ENCODE data around the gene SLC17A6. TPM values are rescaled to one million over a fixed set of nuclear protein-coding genes. Genes with fewer than 3 reads are reported as not detected.

The SLC17A6 gene
- total RNA-seq: not detected
- not detected for polyA plus RNA-seq

DNA sequence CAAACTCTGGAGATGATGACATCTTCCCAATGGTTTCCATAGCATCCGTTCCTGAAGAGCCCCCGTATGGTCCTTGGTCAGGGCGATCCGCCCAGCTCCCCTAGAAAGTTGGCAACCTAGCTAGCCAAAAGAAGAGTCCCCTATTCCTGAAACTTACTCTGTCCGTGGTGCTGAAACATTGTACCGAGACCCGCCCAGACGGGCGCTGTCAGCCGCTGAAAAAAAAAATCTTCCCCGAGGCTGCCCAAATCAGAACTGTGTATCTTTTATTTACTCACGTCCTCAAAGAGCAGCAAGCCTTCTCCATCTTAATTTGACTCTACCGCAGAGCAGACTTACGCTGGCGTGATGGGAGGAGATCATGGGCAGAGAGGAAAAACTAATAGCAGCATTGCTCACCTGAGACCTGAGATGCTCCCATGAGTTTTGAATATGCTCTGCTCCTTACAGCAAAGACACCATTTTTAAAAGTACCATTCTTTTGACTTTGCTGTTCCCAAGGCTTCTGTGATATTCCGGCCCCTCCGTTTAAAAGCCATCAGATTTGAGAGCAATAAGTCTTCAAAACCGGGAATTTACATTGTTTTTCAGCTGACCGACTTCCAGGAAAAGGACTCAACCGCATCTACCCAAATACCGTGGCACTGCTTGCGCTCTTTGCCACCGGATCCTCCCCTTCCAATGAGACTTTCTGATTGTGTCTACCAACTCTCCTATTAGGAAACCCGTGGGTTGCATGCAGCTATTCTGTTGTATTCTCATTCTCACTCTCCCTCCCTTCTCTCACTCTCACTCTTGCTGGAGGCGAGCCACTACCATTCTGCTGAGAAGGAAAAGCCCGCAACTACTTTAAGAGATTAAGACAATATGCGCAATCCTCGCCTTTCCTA lies at the start of gene SLC17A6:
Gene SLC17A6 (plus strand): TSS at position 786 of the 890 bp plus-strand sequence. CDS start 153 bp downstream, outside the sequence.
- intact Hi-C loops (cut with micrococcal nuclease): loop anchor here (10.0 kb wide), 1 partner anchor 287 kb away; the partner anchor contains the start of gene FANCF

DNA sequence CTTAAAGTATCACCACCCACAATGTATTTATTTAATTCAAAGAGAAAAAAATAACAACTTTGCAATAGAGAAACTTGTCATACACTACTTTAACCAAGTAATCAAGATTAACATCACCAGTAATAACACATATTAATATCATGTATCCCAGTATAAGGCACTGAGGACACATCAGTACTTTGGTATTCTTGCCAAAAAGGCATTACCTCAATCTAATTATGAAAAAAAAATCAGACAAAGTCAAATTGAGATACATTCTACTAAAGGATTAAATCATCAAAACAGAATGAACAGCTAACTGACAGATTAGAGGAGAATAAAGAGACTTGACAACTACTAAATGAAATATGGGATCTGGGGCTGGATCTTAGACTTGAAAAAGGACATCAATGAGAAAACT lies 35.8 kb upstream of the SLC17A6 start:
- H3K27ac Mint-ChIP-seq: no peak overlapping the region
- H3K9me3 Mint-ChIP-seq: no peaks in the 10 kb centered on the region
- CTCF ChIA-PET (ENCODE audit: partially characterized antibody): no interaction called here
- Histone ChIP-seq H3K4me1 (ENCODE audit: insufficient read depth, low read length) (no peaks in the 10 kb centered on the region), H3K9me3 (ENCODE audit: control insufficient read depth in 1 of 2, low read length in 2 of 2) (no peaks in the 10 kb centered on the region), H3K4me3 (ENCODE audit: low read length in 2 of 2) (no peak overlapping the region), H3K27ac (ENCODE audit: low read depth, low read length) (no peak overlapping the region), H3K36me3 (ENCODE audit: insufficient read depth, low read length) (no peaks in the 10 kb centered on the region), H3K27me3 (ENCODE audit: insufficient read depth, low read length) (no peaks in the 10 kb centered on the region)
- H3K27me3 Mint-ChIP-seq: peaks cover 0 to 4% of the 10 kb centered on the region in 2 donors
- H3K4me3 Mint-ChIP-seq: no peak overlapping the region
- no peaks in the 10 kb centered on the region for H3K36me3 Mint-ChIP-seq
- POLR2A ChIA-PET (ENCODE audit: partially characterized antibody): no interaction called here
- no peak for DNase-seq
- H3K4me1 Mint-ChIP-seq: no peaks in the 10 kb centered on the region
- intact Hi-C loops (cut with micrococcal nuclease): no loop called here

More for the DNA sequence above, at the start of gene SLC17A6:
- Histone ChIP-seq H3K36me3 (ENCODE audit: insufficient read depth, low read length) (no peaks in the 10 kb centered on the region), H3K4me3 (ENCODE audit: low read length in 2 of 2) (no peak within 1 kb of the TSS), H3K4me1 (ENCODE audit: insufficient read depth, low read length) (no peaks in the 10 kb centered on the region), H3K9me3 (ENCODE audit: control insufficient read depth in 1 of 2, low read length in 2 of 2) (no peaks in the 10 kb centered on the region), H3K27ac (ENCODE audit: low read depth, low read length) (no peak within 1 kb of the TSS), H3K27me3 (ENCODE audit: insufficient read depth, low read length) (peaks cover 42% of the 10 kb centered on the region)
- Mint-ChIP-seq H3K4me3 (no peak within 1 kb of the TSS), H3K27me3 (peaks cover 48 to 49% of the 10 kb centered on the region in 2 donors), H3K4me1 (peaks cover 0 to 8% (median 5%) of the 10 kb centered on the region in 4 donors), H3K9me3 (peaks cover 0 to 14% (median 6%) of the 10 kb centered on the region in 8 donors), H3K36me3 (no peaks in the 10 kb centered on the region), H3K27ac (no peak within 1 kb of the TSS)
- POLR2A ChIA-PET (ENCODE audit: partially characterized antibody): no interaction called here
- DNase-seq: peak in 2 of 5 donors; percentile 4 to 7
- CTCF ChIA-PET (ENCODE audit: partially characterized antibody): interaction anchor here (3.6 kb wide), 1 partner anchor 450 kb away, joined by 35 read pairs; no protein-coding TSS in a partner anchor

- Histone ChIP-seq H3K27me3 (ENCODE audit: insufficient read depth, low read length) (no peaks in the 10 kb centered on the region), H3K9me3 (ENCODE audit: control insufficient read depth in 1 of 2, low read length in 2 of 2) (no peaks in the 10 kb centered on the region), H3K27ac (ENCODE audit: low read depth, low read length) (no peak overlapping the region), H3K36me3 (ENCODE audit: insufficient read depth, low read length) (no peaks in the 10 kb centered on the region), H3K4me1 (ENCODE audit: insufficient read depth, low read length) (no peaks in the 10 kb centered on the region), H3K4me3 (ENCODE audit: low read length in 2 of 2) (no peak overlapping the region)
- Mint-ChIP-seq H3K27ac (no peak overlapping the region), H3K27me3 (peaks cover 0 to 4% of the 10 kb centered on the region in 2 donors), H3K4me1 (no peaks in the 10 kb centered on the region), H3K4me3 (no peak overlapping the region), H3K36me3 (no peaks in the 10 kb centered on the region), H3K9me3 (no peaks in the 10 kb centered on the region)
- peak in 3 of 5 donors; percentile 6 to 16 (median 13) for DNase-seq
- ChIA-PET CTCF (ENCODE audit: partially characterized antibody) (interaction anchor here (0.9 to 2.1 kb wide), 8 partner anchors 9 to 1657 kb away, joined by 3 to 6 read pairs (median 5); no protein-coding TSS in a partner anchor), POLR2A (ENCODE audit: partially characterized antibody) (no interaction called here)
- intact Hi-C loops (cut with micrococcal nuclease): no loop called here
Measured at GRCh38 chr11:22304337-22304961, 33.7 kb upstream of the SLC17A6 start.

- CTCF ChIA-PET (ENCODE audit: partially characterized antibody): interaction anchor here (1.2 to 1.3 kb wide), 2 partner anchors 9 to 13 kb away, joined by 3 to 6 read pairs; no protein-coding TSS in a partner anchor
- H3K9me3 Mint-ChIP-seq: peaks cover 0 to 4% (median 0%) of the 10 kb centered on the region in 8 donors
- Histone ChIP-seq H3K4me3 (ENCODE audit: low read length in 2 of 2) (no peak overlapping the region), H3K27ac (ENCODE audit: low read depth, low read length) (no peak overlapping the region), H3K36me3 (ENCODE audit: insufficient read depth, low read length) (no peaks in the 10 kb centered on the region), H3K9me3 (ENCODE audit: control insufficient read depth in 1 of 2, low read length in 2 of 2) (no peaks in the 10 kb centered on the region), H3K27me3 (ENCODE audit: insufficient read depth, low read length) (no peaks in the 10 kb centered on the region), H3K4me1 (ENCODE audit: insufficient read depth, low read length) (no peaks in the 10 kb centered on the region)
- no peak overlapping the region for H3K4me3 Mint-ChIP-seq
- intact Hi-C loops (cut with micrococcal nuclease): no loop called here
- peaks cover 0 to 4% of the 10 kb centered on the region in 2 donors for H3K27me3 Mint-ChIP-seq
- no peak overlapping the region for H3K27ac Mint-ChIP-seq
- DNase-seq: no peak
- no peaks in the 10 kb centered on the region for H3K36me3 Mint-ChIP-seq
- POLR2A ChIA-PET (ENCODE audit: partially characterized antibody): no interaction called here
- no peaks in the 10 kb centered on the region for H3K4me1 Mint-ChIP-seq
Measured at GRCh38 chr11:22317656-22318055, 20.5 kb upstream of the SLC17A6 start.

GRCh38 chr11:22331771-22332170 lies 6.4 kb upstream of the SLC17A6 start:
- no peaks in the 10 kb centered on the region for H3K9me3 ChIP-seq (ENCODE audit: control insufficient read depth in 1 of 2, low read length in 2 of 2)
- ChIA-PET CTCF (ENCODE audit: partially characterized antibody) (interaction anchor here (0.6 to 1.0 kb wide), 2 partner anchors 16 to 459 kb away, joined by 4 read pairs; no protein-coding TSS in a partner anchor), POLR2A (ENCODE audit: partially characterized antibody) (no interaction called here)
- no peaks in the 10 kb centered on the region for H3K9me3 Mint-ChIP-seq
- H3K36me3 Mint-ChIP-seq: no peaks in the 10 kb centered on the region
- no peaks in the 10 kb centered on the region for H3K4me1 Mint-ChIP-seq
- no peak overlapping the region for H3K27ac ChIP-seq (ENCODE audit: low read depth, low read length)
- DNase-seq: no peak
- H3K4me3 Mint-ChIP-seq: no peak overlapping the region
- H3K27me3 Mint-ChIP-seq: peaks cover 3 to 5% of the 10 kb centered on the region in 2 donors
- no peak overlapping the region for H3K4me3 ChIP-seq (ENCODE audit: low read length in 2 of 2)
- no peak overlapping the region for H3K27ac Mint-ChIP-seq
- intact Hi-C loops (cut with micrococcal nuclease): loop anchor here (10.0 kb wide), 1 partner anchor 293 kb away; the partner anchor contains the start of gene FANCF
- no peaks in the 10 kb centered on the region for H3K36me3 ChIP-seq (ENCODE audit: insufficient read depth, low read length)
- H3K4me1 ChIP-seq (ENCODE audit: insufficient read depth, low read length): no peaks in the 10 kb centered on the region
- no peaks in the 10 kb centered on the region for H3K27me3 ChIP-seq (ENCODE audit: insufficient read depth, low read length)

GRCh38 chr11:22336587-22336986 lies 1.6 kb upstream of the SLC17A6 start:
- peaks cover 0 to 7% (median 3%) of the 10 kb centered on the region in 4 donors for H3K4me1 Mint-ChIP-seq
- no peak overlapping the region for H3K27ac ChIP-seq (ENCODE audit: low read depth, low read length)
- H3K36me3 ChIP-seq (ENCODE audit: insufficient read depth, low read length): no peaks in the 10 kb centered on the region
- H3K9me3 ChIP-seq (ENCODE audit: control insufficient read depth in 1 of 2, low read length in 2 of 2): no peaks in the 10 kb centered on the region
- DNase-seq: no peak
- POLR2A ChIA-PET (ENCODE audit: partially characterized antibody): no interaction called here
- CTCF ChIA-PET (ENCODE audit: partially characterized antibody): interaction anchor here (3.6 kb wide), 1 partner anchor 451 kb away, joined by 35 read pairs; no protein-coding TSS in a partner anchor
- no peak overlapping the region for H3K4me3 Mint-ChIP-seq
- H3K27ac Mint-ChIP-seq: no peak overlapping the region
- H3K27me3 Mint-ChIP-seq: peaks cover 39% of the 10 kb centered on the region in 2 donors
- no peaks in the 10 kb centered on the region for H3K4me1 ChIP-seq (ENCODE audit: insufficient read depth, low read length)
- intact Hi-C loops (cut with micrococcal nuclease): loop anchor here (10.0 kb wide), 1 partner anchor 288 kb away; the partner anchor contains the start of gene FANCF
- no peaks in the 10 kb centered on the region for H3K36me3 Mint-ChIP-seq
- H3K4me3 ChIP-seq (ENCODE audit: low read length in 2 of 2): no peak overlapping the region
- peaks cover 0 to 11% (median 5%) of the 10 kb centered on the region in 8 donors for H3K9me3 Mint-ChIP-seq
- H3K27me3 ChIP-seq (ENCODE audit: insufficient read depth, low read length): peaks cover 31% of the 10 kb centered on the region

- Histone ChIP-seq H3K27me3 (ENCODE audit: insufficient read depth, low read length) (peaks cover 49% of the 10 kb centered on the region), H3K27ac (ENCODE audit: low read depth, low read length) (no peak overlapping the region), H3K9me3 (ENCODE audit: control insufficient read depth in 1 of 2, low read length in 2 of 2) (no peaks in the 10 kb centered on the region), H3K4me1 (ENCODE audit: insufficient read depth, low read length) (no peaks in the 10 kb centered on the region), H3K4me3 (ENCODE audit: low read length in 2 of 2) (no peak overlapping the region), H3K36me3 (ENCODE audit: insufficient read depth, low read length) (no peaks in the 10 kb centered on the region)
- Mint-ChIP-seq H3K4me3 (peak overlapping the region in 1 of 8 donors; percentile 35), H3K27ac (no peak overlapping the region), H3K27me3 (peaks cover 59 to 62% of the 10 kb centered on the region in 2 donors), H3K9me3 (peaks cover 0 to 14% (median 6%) of the 10 kb centered on the region in 8 donors), H3K36me3 (no peaks in the 10 kb centered on the region), H3K4me1 (peaks cover 0 to 12% (median 6%) of the 10 kb centered on the region in 4 donors)
- intact Hi-C loops (cut with micrococcal nuclease): loop anchor here (10.0 kb wide), 1 partner anchor 285 kb away; the partner anchor contains the start of gene FANCF
- no peak for DNase-seq
- ChIA-PET CTCF (ENCODE audit: partially characterized antibody) (interaction anchor here (1.2 kb wide), 1 partner anchor 449 kb away, joined by 4 read pairs; no protein-coding TSS in a partner anchor), POLR2A (ENCODE audit: partially characterized antibody) (no interaction called here)
Measured at GRCh38 chr11:22339611-22340010, 1.4 kb downstream of the SLC17A6 start.
